ENCODE data around the gene ST8SIA5. TPM values are rescaled to one million over a fixed set of nuclear protein-coding genes. Genes with fewer than 3 reads are reported as not detected.

The ST8SIA5 gene
- total RNA-seq, 2 experiments from 2014 or later: not detected

- DNase-seq (peak; percentile 17), ATAC-seq (no peak)
- Mint-ChIP-seq H3K4me3 (no peak overlapping the region), H3K27ac (peak overlapping the region; percentile 43), H3K9me3 (no peaks in the 10 kb centered on the region), H3K36me3 (ENCODE audit: low read depth) (no peaks in the 10 kb centered on the region), H3K27me3 (no peaks in the 10 kb centered on the region), H3K4me1 (ENCODE audit: low read depth) (peaks cover 51% of the 10 kb centered on the region)
- ChIA-PET CTCF (interaction anchor here (1.7 kb wide), 1 partner anchor 448 kb away, joined by 6 read pairs; a partner anchor contains a TSS), POLR2A (no interaction called here)
- TF ChIP-seq, protein P1, sequence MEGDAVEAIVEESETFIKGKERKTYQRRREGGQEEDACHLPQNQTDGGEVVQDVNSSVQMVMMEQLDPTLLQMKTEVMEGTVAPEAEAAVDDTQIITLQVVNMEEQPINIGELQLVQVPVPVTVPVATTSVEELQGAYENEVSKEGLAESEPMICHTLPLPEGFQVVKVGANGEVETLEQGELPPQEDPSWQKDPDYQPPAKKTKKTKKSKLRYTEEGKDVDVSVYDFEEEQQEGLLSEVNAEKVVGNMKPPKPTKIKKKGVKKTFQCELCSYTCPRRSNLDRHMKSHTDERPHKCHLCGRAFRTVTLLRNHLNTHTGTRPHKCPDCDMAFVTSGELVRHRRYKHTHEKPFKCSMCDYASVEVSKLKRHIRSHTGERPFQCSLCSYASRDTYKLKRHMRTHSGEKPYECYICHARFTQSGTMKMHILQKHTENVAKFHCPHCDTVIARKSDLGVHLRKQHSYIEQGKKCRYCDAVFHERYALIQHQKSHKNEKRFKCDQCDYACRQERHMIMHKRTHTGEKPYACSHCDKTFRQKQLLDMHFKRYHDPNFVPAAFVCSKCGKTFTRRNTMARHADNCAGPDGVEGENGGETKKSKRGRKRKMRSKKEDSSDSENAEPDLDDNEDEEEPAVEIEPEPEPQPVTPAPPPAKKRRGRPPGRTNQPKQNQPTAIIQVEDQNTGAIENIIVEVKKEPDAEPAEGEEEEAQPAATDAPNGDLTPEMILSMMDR (IDR thresholded peaks at IDR 0.05): no peak
- intact Hi-C loops (cut with micrococcal nuclease): no loop called here
These were observed 135.6 kb downstream of the ST8SIA5 start for GRCh38 chr18:46621111-46621766.

DNA sequence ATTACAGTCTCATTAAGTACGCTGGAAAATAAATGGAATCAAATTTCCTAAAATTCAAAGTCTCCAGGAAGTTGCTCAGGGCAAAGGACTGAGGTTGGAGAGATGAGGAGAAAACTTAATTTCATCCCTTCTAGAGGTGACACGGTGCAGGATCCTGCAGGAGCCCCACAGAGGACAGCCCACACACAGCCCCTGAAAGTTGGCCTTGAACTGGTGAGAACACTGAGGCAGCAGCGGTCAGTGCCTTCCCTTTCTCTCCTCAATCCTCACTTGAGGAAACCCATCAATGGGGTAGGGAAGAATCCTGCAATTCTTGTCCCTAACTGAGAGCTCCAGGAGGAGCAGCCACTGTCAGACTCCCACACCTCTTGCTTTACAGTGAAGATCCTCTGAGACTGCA is 137.3 kb downstream of the ST8SIA5 start:
- Mint-ChIP-seq H3K4me1 (ENCODE audit: low read depth) (peaks cover 48% of the 10 kb centered on the region), H3K4me3 (no peak overlapping the region), H3K27me3 (no peaks in the 10 kb centered on the region), H3K27ac (no peak overlapping the region), H3K36me3 (ENCODE audit: low read depth) (no peaks in the 10 kb centered on the region), H3K9me3 (no peaks in the 10 kb centered on the region)
- TF ChIP-seq, protein P1 (IDR thresholded peaks at IDR 0.05): no peak
- POLR2A ChIA-PET: no interaction called here
- intact Hi-C loops (cut with micrococcal nuclease): no loop called here
- ATAC-seq: no peak
- CTCF ChIA-PET: no interaction called here
- DNase-seq: no peak

Other genes with a start within 250 kb of the ST8SIA5 start
- under 1 TPM; 0.11 to 0.45 TPM for gene LOXHD1, start 99.8 kb downstream of the ST8SIA5 start, total RNA-seq
- gene PIAS2, start 160.5 kb upstream of the ST8SIA5 start, total RNA-seq: 10 to 100 TPM; 26.9 to 29.8 TPM
- gene KATNAL2, start 160.5 kb upstream of the ST8SIA5 start, total RNA-seq: 1 to 10 TPM in 1 of 2 experiments, under 1 TPM in 1; 0.58 to 1.3 TPM